GM19467 (cell line): ENCODE results near the gene ADGRL1.
"Not testable (repeated sequence)": the region's sequence is repeated elsewhere in the genome, so short reads cannot be mapped to it uniquely, and the experiment has no call there.

Experiments used
- ATAC-seq: cut with Tn5 transposase; IDR thresholded peaks from one replicate; pipeline ENCODE4 v1.9.1; 2021; ENCODE audit warnings: mild to moderate bottlenecking, moderate library complexity; ENCODE audit not compliant: unreplicated experiment

ADGRL1 gene

GRCh38 chr19:14205452-14206287, at the start of gene ADGRL1:
Gene ADGRL1 (minus strand): TSS chr19:14206169. CDS start chr19:14183602, 22,567 bp downstream.
- ATAC-seq = not testable (repeated sequence)

- not testable (repeated sequence) for ATAC-seq
Observed at GRCh38 chr19:14255316-14255715, 49.3 kb upstream of the ADGRL1 start.

GRCh38 chr19:14253822-14254599, 48.0 kb upstream of the ADGRL1 start:
- ATAC-seq = not testable (repeated sequence)

GRCh38 chr19:14252136-14252535, 46.2 kb upstream of the ADGRL1 start:
- not testable (repeated sequence) for ATAC-seq

- no peak for ATAC-seq
Observed at GRCh38 chr19:14250870-14251269, 44.9 kb upstream of the ADGRL1 start.

GRCh38 chr19:14250315-14250714, 44.3 kb upstream of the ADGRL1 start:
- not testable (repeated sequence) for ATAC-seq

- ATAC-seq = not testable (repeated sequence)
Observed at GRCh38 chr19:14249891-14250290, 43.9 kb upstream of the ADGRL1 start.

- not testable (repeated sequence) for ATAC-seq
Observed at GRCh38 chr19:14249012-14249754, 43.2 kb upstream of the ADGRL1 start.

GRCh38 chr19:14248578-14249011, 42.6 kb upstream of the ADGRL1 start:
- ATAC-seq = no peak

- ATAC-seq = not testable (repeated sequence)
Observed at GRCh38 chr19:14247548-14248471, 41.8 kb upstream of the ADGRL1 start.

- not testable (repeated sequence) for ATAC-seq
Observed at GRCh38 chr19:14247205-14247547, 41.2 kb upstream of the ADGRL1 start.

- not testable (repeated sequence) for ATAC-seq
Observed at GRCh38 chr19:14244393-14244792, 38.4 kb upstream of the ADGRL1 start.

GRCh38 chr19:14243718-14244117, 37.7 kb upstream of the ADGRL1 start:
- ATAC-seq = not testable (repeated sequence)

- ATAC-seq = no peak
Observed at GRCh38 chr19:14237014-14237941, 31.3 kb upstream of the ADGRL1 start.

GRCh38 chr19:14232945-14233344, 27.0 kb upstream of the ADGRL1 start:
- not testable (repeated sequence) for ATAC-seq

- not testable (repeated sequence) for ATAC-seq
Observed at GRCh38 chr19:14228446-14229071, 22.6 kb upstream of the ADGRL1 start.

- ATAC-seq = not testable (repeated sequence)
Observed at GRCh38 chr19:14226498-14226897, 20.5 kb upstream of the ADGRL1 start.

- no peak for ATAC-seq
Observed at GRCh38 chr19:14222886-14223285, 16.9 kb upstream of the ADGRL1 start.
